Endothelial cell of umbilical vein (primary cell): Measurements from ENCODE around the gene P4HB. TPM values are rescaled to one million over a fixed set of nuclear protein-coding genes. Genes with fewer than 3 reads are reported as not detected.

Experiments
- BruUV-seq: library from RNA; stranded (reverse); fragments of 400-500 nt; replicated peaks from 2 replicates; lab custom pipeline; 2021; lab: Mats Ljungman, UMichigan
- CTCF ChIA-PET: fragments of 300-600, 350-600 bp; sonication (Branson Sonifier 250); formaldehyde crosslinking; loops from one replicate; lab custom pipeline; 2021; ENCODE audit warnings: antibody characterized with exemption, inconsistent platforms; lab: Charles Lee
- POLR2A ChIA-PET: fragments of 300-600, 350-600 bp; sonication (Branson Sonifier 250); formaldehyde crosslinking; loops from one replicate; lab custom pipeline; 2021; ENCODE audit warnings: antibody characterized with exemption, inconsistent platforms; lab: Charles Lee
- DNase-seq: peaks from one replicate; pipeline ENCODE4 v3.0.0-alpha.2; 2011; ENCODE audit warnings: low read depth, low spot score
- FAIRE-seq: peaks from 2 replicates; lab custom pipeline; 2011; peaks lifted over from hg19 to GRCh38; lab: Jason Lieb, UNC
- H2AFZ ChIP-seq: 2 replicates; pipeline ENCODE4 v1.6.0; 2012; ENCODE audit warnings: low read depth, low read length, control low read depth, inconsistent platforms
- H3K27ac ChIP-seq: 2 replicates; pipeline ENCODE4 v1.5.1; 2011; ENCODE audit warnings: low read depth, mild to moderate bottlenecking, control low read depth, low read length, moderate library complexity; ENCODE audit not compliant: insufficient read depth
- H3K27me3 ChIP-seq, 2 experiments: 2 replicates each; pipeline versions ENCODE4 v1.6.0 to v1.6.1; 2011; ENCODE audit warnings: low read length in 2 of 2, mixed read lengths in 1 of 2; ENCODE audit not compliant: control insufficient read depth in 2 of 2, insufficient read depth in 2 of 2
- H3K36me3 ChIP-seq, 2 experiments: 2 replicates in 1 of 2; 3 replicates in 1 of 2; pipeline ENCODE4 v1.5.1; 2011; ENCODE audit warnings: low read length in 2 of 2, mild to moderate bottlenecking in 1 of 2, moderate library complexity in 1 of 2; ENCODE audit not compliant: control insufficient read depth in 2 of 2, insufficient read depth in 2 of 2; ENCODE audit errors: extremely low read depth in 1 of 2
- H3K4me1 ChIP-seq: 3 replicates; pipeline ENCODE4 v1.5.1; 2011; ENCODE audit warnings: mild to moderate bottlenecking, low read length; ENCODE audit not compliant: control insufficient read depth, insufficient read depth; ENCODE audit errors: extremely low read depth
- H3K4me2 ChIP-seq: 2 replicates; pipeline ENCODE4 v1.6.1; 2011; ENCODE audit warnings: low read length, control low read depth, mixed read lengths; ENCODE audit not compliant: insufficient read depth
- H3K4me3 ChIP-seq, 3 experiments: fragments of 200-600 bp in 1 of 3; sonication (generic), shearing (Covaris generic) in 1 of 3; replicated peaks in 1 of 3; 2 replicates each; pipeline ENCODE4 v1.5.1; 2011 to 2016; ENCODE audit warnings: control low read depth in 3 of 3, low read length in 3 of 3, mild to moderate bottlenecking in 2 of 3, inconsistent platforms in 1 of 3, low read depth in 1 of 3, moderate library complexity in 1 of 3; ENCODE audit not compliant: insufficient read depth in 1 of 3
- H3K79me2 ChIP-seq: 2 replicates; pipeline ENCODE4 v1.6.0; 2012; ENCODE audit warnings: low read length, inconsistent platforms; ENCODE audit not compliant: control insufficient read depth, insufficient read depth
- H3K9ac ChIP-seq: replicated peaks from 2 replicates; pipeline ENCODE3; 2011; ENCODE audit warnings: low read length, control low read depth; ENCODE audit not compliant: insufficient read depth; ENCODE audit errors: extremely low read depth
- H3K9me1 ChIP-seq: replicated peaks from 3 replicates; pipeline ENCODE4 v1.6.0; 2011; ENCODE audit warnings: mild to moderate bottlenecking, low read length; ENCODE audit not compliant: control insufficient read depth, insufficient read depth; ENCODE audit errors: extremely low read depth
- H3K9me3 ChIP-seq: replicated peaks from 2 replicates; pipeline ENCODE4 v1.5.1; 2012; ENCODE audit warnings: low read length, inconsistent platforms; ENCODE audit not compliant: control insufficient read depth, insufficient read depth
- H4K20me1 ChIP-seq: replicated peaks from 2 replicates; pipeline ENCODE3; 2011; ENCODE audit warnings: mild to moderate bottlenecking, low read length; ENCODE audit not compliant: control insufficient read depth, insufficient read depth; ENCODE audit errors: extremely low read depth
- CTCF ChIP-seq, 2 donors: IDR thresholded peaks; 1 replicate in 1 of 2; 2 replicates in 1 of 2; pipeline ENCODE4 v1.5.1; 2011; ENCODE audit warnings: low read length in 2 of 2, mild to moderate bottlenecking in 2 of 2, moderate library complexity in 2 of 2, control low read depth in 1 of 2, inconsistent platforms in 1 of 2, low read depth in 1 of 2; ENCODE audit not compliant: insufficient read depth in 1 of 2; ENCODE audit errors: extremely low read depth in 1 of 2
- EZH2 ChIP-seq: IDR thresholded peaks from 2 replicates; pipeline ENCODE4 v1.6.1; 2012; ENCODE audit warnings: borderline replicate concordance, low read depth, mild to moderate bottlenecking, moderate library complexity, low read length, inconsistent platforms; ENCODE audit not compliant: severe bottlenecking
- FOS ChIP-seq: IDR thresholded peaks from 2 replicates; pipeline ENCODE4 v1.6.1; 2011; ENCODE audit warnings: mild to moderate bottlenecking, low read length, moderate library complexity, borderline replicate concordance; ENCODE audit not compliant: insufficient read depth
- GATA2 ChIP-seq: IDR thresholded peaks from 2 replicates; pipeline ENCODE4 v1.7.0; 2011; ENCODE audit warnings: low read depth, mild to moderate bottlenecking, moderate library complexity, mixed read lengths, low read length; ENCODE audit not compliant: insufficient read length, insufficient read depth
- JUN ChIP-seq: IDR thresholded peaks from 2 replicates; pipeline ENCODE4 v1.6.1; 2011; ENCODE audit warnings: borderline replicate concordance, low read depth; ENCODE audit not compliant: insufficient read length, insufficient read depth
- MAX ChIP-seq: IDR thresholded peaks from 2 replicates; pipeline ENCODE4 v1.6.1; 2011; ENCODE audit not compliant: insufficient read depth, insufficient read length
- MYC ChIP-seq: IDR thresholded peaks from one replicate; pipeline ENCODE4 v1.6.1; 2011; ENCODE audit warnings: mild to moderate bottlenecking, low read depth, low read length
- POLR2A ChIP-seq: IDR thresholded peaks from 2 replicates; pipeline ENCODE4 v1.6.1; 2012; ENCODE audit warnings: low read depth, mild to moderate bottlenecking, control low read depth, low read length
- POLR2AphosphoS5 ChIP-seq: IDR thresholded peaks from 2 replicates; pipeline ENCODE4 v1.6.1; 2012; ENCODE audit warnings: low read depth, mild to moderate bottlenecking, control low read depth, low read length, moderate library complexity; ENCODE audit not compliant: insufficient read depth
- dilution Hi-C: fragments of 300-500 bp; cut with MboI; formaldehyde crosslinking; loops from one replicate; pipeline ENCODE4 v1.15.0; 2019; ENCODE audit warnings: low sequenced_read_pairs; ENCODE audit not compliant: extremely low pct_ligation_motif_present
- intact Hi-C: fragments of 100-400 bp; cut with micrococcal nuclease; formaldehyde crosslinking; loops from one replicate; pipeline ENCODE4 v1.10.0; 2022
- polyA plus RNA-seq, 4 experiments: library from polyadenylated mRNA; depleted of rRNA in 3 of 4; stranded (reverse) in 3 of 4; unstranded in 1 of 4; fragments of >200 nt; gene quantifications; 2 replicates each; pipeline versions ENCODE4 v1.2.1 to v1.2.3, GENCODE V29; 2011 to 2012; ENCODE audit warnings: missing spikeins in 1 of 4
- total RNA-seq: library from RNA; stranded (reverse); gene quantifications from 2 replicates; pipeline ENCODE4 v1.2.3, GENCODE V29; 2021

The P4HB gene
- total and polyA plus RNA-seq, 2 donors (not counting 3 experiments of a cell fraction or from before 2014, with no cell fraction given) = 201 to 988 TPM

- H3K9me3 ChIP-seq = no peaks in the 10 kb centered on the region
- DNase-seq (no peak), FAIRE-seq (no peak)
- H3K27ac ChIP-seq = no peak overlapping the region
- dilution Hi-C loops = no loop called here
- TF ChIP-seq JUN (no peak), CTCF (IDR thresholded peaks at IDR 0.05; ENCODE audit: extremely low read depth in 1 of 2, insufficient read depth in 1 of 2, low read depth in 1 of 2, low read length in 2 of 2) (no peak), MYC (no peak), POLR2A (no peak)
- H3K9me1 ChIP-seq = no peaks in the 10 kb centered on the region
- no peaks in the 10 kb centered on the region for H4K20me1 ChIP-seq
- no peak overlapping the region for H2AFZ ChIP-seq
- BruUV-seq = no TSS peak
- peaks cover 11% of the 10 kb centered on the region for H3K4me1 ChIP-seq
- no peak overlapping the region for H3K4me2 ChIP-seq
- no peak overlapping the region for H3K4me3 ChIP-seq
- CTCF ChIA-PET = interaction anchor here (2.5 kb wide), 1 partner anchor 10 kb away, joined by 20 read pairs; no protein-coding TSS in a partner anchor
- H3K27me3 ChIP-seq = no peaks in the 10 kb centered on the region
- POLR2A ChIA-PET = no interaction called here
- H3K36me3 ChIP-seq = peaks cover 0 to 1% of the 10 kb centered on the region in 2 experiments
- H3K79me2 ChIP-seq = peaks cover 9% of the 10 kb centered on the region
- H3K9ac ChIP-seq = no peak overlapping the region
- intact Hi-C loops = no loop called here
Measured at GRCh38 chr17:81831563-81831956, 28.8 kb downstream of the P4HB start.

- CTCF ChIA-PET = no interaction called here
- H3K9me1 ChIP-seq = no peaks in the 10 kb centered on the region
- no peak for FAIRE-seq
Measured at GRCh38 chr17:81829858-81830257, 30.5 kb downstream of the P4HB start.

More at GRCh38 chr17:81829858-81830257, 30.5 kb downstream of the P4HB start:
- H3K9ac ChIP-seq = no peak overlapping the region
- DNase-seq = no peak
- peaks cover 9% of the 10 kb centered on the region for H3K79me2 ChIP-seq
- H3K4me2 ChIP-seq = no peak overlapping the region
- peaks cover 0 to 1% of the 10 kb centered on the region in 2 experiments for H3K36me3 ChIP-seq
- TF ChIP-seq FOS (no peak), POLR2AphosphoS5 (no peak), MYC (no peak), EZH2 (no peak), POLR2A (no peak), GATA2 (no peak), CTCF (IDR thresholded peaks at IDR 0.05; ENCODE audit: extremely low read depth in 1 of 2, insufficient read depth in 1 of 2, low read depth in 1 of 2, low read length in 2 of 2) (no peak), JUN (no peak), MAX (no peak)
- intact Hi-C loops = no loop called here
- H3K27ac ChIP-seq = no peak overlapping the region
- H4K20me1 ChIP-seq = no peaks in the 10 kb centered on the region
- no peaks in the 10 kb centered on the region for H3K9me3 ChIP-seq
- POLR2A ChIA-PET = no interaction called here
- no peak overlapping the region for H3K4me3 ChIP-seq
- no peaks in the 10 kb centered on the region for H3K27me3 ChIP-seq
- dilution Hi-C loops = no loop called here
- peaks cover 11% of the 10 kb centered on the region for H3K4me1 ChIP-seq
- no TSS peak for BruUV-seq
- H2AFZ ChIP-seq = no peak overlapping the region
